NCI-H1694 treated with DMSO at 0.1 percent for 48 hours (cell line): ENCODE results near the gene NFATC2IP.
"Not testable (repeated sequence)": the region's sequence is repeated elsewhere in the genome, so short reads cannot be mapped to it uniquely, and the experiment has no call there.

Experiments used
- DNase-seq: peaks from one replicate; lab custom pipeline; 2025; lab: John Stamatoyannopoulos, UW

Gene NFATC2IP

DNA sequence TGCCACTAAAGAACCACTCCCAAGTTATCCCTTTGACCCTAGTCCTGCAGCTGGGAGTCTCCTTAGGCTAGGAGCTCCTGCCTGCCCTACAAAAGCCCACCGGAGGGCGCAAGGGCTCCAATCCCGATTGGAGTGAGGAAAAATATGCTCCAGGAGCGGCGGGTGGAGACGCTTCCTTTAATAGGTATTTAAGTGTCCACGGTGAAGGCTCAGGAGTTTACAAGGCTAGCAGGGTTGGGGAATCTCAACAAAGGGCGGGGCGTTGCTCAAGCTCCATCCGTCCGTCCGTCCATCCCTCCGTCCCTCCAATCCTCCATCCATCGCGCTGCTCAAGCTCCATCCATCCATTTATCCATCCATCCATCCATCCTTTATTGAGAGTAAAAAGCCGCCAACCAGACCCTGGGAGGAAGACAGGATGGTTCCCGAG is 23.3 kb downstream of the NFATC2IP start:
- DNase-seq: peak; percentile 50

DNA sequence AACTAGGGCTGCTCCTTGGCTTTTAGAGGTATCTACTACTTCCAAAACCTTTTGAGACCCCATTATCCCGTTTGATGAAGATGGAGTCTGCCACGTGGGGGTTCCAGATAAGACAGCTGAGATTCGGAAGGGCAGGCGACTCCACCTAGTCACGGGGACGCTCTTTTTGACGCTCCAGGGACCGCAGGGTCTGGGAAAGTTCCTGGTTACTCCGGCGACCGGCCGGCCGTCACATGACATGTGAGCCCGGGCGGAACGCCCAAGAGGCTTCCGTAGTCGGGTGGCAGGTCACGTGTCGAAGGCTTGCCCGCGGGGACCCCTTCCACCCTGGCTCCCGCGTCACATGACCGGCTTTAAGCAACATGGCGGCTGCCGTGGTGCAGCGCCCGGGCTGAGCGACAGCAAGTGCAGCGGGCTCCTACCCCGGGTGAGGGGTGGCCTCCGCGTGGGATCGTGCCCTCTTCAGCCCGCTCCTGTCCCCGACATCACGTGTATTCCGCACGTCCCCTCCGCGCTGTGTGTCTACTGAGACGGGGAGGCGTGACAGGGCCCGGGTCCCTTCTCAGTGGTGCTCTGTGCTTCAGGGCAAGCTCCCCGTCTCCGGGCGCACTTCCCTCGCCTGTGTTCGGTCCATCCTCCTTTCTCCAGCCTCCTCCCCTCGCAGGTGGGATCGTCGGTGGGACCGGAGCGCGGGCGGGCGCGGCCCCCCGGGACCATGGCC is 23.9 kb downstream of the NFATC2IP start, which contains the start of gene SPNS1:
TSS of gene SPNS1 (plus strand) at position 342 of the 721 bp plus-strand sequence. CDS start at position 716, 374 bp downstream.
- DNase-seq: peak; percentile 85

DNA sequence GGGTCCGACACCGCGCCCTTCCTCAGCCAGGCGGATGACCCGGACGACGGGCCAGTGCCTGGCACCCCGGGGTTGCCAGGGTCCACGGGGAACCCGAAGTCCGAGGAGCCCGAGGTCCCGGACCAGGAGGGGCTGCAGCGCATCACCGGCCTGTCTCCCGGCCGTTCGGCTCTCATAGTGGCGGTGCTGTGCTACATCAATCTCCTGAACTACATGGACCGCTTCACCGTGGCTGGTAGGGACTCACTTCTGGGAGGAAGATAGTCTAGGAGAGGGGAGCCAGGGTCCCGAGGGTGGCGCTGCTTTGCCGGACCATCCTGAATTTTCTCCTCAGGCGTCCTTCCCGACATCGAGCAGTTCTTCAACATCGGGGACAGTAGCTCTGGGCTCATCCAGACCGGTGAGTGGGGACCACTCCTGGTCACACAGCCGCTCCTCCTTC is 24.4 kb downstream of the NFATC2IP start:
- DNase-seq: no peak

DNA sequence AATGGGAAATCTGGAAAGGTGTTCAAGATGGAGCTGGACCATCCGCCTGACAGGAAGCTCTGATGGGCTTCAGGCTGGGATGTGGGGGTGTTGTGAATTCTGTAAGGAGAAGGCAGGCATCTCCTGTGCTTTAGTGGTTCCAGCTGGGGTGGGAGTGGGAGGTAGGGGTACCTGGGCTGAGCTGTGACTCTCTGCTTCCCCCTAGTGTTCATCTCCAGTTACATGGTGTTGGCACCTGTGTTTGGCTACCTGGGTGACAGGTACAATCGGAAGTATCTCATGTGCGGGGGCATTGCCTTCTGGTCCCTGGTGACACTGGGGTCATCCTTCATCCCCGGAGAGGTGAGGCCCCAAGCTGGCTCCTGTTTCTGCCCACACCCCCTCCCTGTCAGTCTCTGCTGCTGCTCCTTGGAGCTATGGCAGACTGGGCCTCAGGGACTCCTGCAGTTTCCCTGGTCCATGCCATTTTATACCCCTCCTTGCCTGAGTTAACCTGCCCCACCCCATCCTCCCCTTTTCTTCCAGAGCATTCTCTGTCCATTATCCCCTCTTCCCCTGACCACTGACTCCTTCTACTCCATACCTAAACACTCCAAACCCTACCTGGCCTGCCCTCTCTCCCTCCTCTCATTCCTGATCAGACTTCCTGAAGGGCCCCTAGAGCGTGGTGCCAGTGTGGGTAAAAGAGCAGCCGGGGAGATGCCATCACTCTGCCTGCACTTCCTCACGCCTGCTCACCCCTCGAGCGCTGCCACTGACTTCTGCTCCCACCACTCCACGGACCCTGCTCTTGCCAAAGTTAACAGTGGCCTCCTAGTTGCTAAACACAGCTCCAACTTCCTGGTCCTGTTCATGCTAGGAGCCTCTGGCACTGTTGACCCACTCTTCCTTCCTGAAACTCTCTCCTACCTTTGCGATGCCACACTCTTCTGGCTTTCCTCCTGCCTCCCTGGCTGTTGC is 27.2 kb downstream of the NFATC2IP start:
- DNase-seq: no peak

DNA sequence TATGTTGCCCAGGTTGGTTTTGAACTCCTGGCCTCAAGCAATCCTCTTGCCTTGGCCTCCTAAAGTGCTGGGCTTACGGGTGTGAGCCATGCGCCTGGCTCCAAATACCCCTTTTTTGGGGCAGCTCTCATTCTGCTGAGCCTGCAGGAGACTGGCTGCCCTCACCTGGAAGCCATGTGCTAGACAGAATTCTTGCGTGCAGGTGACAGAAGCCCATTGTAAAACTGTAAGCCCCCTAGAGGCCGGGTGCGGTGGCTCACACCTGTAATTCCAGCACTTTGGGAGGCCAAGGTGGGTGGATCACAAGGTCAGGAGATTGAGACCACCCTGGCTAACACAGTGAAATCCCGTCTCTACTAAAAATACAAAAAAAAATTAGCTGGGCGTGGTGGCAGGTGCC is 29.6 kb downstream of the NFATC2IP start:
- DNase-seq: not testable (repeated sequence)

DNA sequence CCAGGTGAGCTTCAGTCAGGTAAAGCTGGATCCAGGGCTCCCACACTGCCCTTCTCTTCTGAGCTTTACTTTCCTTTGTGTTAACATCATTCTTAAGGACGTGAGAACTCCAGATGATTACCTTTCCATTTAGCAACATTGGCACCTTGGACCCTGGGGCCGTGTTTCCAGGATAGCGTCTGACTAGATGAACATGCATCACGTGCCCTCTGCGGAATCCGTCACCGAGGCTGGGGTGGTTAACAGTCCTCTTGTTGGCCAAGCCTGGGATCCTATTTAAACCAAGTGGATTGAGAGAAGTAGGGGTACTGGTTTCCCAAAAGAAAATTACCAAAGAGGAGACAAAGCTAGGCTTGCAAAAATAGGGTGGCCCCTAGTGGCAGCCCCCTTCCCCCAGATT is 30.2 kb downstream of the NFATC2IP start:
- no peak for DNase-seq

DNA sequence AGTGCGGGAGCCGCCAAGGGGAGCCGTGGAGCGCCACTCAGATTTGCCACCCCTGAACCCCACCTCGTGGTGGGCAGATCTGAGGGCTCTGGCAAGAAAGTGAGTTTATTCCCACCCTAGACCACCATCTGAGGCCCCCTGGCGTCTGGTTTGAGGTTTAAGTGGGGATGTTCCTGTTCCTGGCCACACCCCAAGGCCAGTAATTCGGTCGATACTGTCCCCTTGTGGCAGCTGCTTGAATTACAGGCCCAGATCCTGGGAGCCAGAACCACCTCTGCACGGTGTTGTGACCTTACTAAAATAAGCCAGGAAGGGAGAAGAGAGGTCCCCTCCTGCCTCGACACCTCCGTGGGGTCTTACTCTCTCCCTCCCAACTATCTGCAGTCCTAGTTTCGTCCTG is 30.8 kb downstream of the NFATC2IP start:
- no peak for DNase-seq

DNA sequence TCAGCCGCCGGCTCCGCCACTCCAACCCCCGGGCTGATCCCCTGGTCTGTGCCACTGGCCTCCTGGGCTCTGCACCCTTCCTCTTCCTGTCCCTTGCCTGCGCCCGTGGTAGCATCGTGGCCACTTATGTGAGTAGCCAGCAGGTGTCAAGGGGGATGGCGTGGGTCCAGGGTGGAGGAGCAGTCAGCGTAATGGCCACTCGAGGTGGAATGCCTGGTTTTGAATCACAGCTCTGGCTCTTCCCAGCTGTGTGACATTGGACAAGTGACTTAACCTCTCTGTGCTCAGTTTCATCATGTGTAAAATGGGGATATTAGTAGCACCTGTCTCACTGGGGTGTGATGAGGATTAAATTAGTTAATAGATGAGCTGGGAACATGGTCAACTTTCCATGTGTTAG is 31.7 kb downstream of the NFATC2IP start:
- no peak for DNase-seq

DNA sequence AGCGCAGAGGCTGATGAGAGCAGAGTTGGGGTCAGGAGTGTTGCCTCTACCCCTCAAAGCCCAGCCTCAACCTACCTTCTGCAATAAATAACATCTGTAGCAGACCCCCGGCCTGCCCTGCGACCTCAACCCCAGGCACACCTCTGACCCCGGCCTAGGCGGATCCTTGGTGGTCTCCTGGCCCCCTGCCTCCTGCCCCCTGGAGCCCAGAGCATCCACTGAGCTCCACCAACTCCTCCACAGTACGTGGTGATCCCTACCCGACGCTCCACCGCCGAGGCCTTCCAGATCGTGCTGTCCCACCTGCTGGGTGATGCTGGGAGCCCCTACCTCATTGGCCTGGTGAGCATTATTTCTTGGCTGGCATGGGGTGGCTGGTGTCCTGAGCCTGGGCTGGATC is 32.2 kb downstream of the NFATC2IP start:
- DNase-seq: no peak

DNA sequence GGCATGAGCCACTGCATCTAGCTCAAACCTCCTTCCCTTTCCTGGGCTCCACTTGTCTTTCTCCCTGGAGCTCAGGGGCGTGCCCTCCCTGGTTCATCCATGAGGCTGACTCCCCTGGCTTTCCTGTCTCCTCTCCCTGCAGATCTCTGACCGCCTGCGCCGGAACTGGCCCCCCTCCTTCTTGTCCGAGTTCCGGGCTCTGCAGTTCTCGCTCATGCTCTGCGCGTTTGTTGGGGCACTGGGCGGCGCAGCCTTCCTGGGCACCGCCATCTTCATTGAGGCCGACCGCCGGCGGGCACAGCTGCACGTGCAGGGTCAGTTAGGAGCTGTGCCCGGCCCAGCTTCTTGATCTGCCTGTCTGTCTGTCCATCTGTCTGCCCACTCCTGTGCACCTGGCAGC is 32.9 kb downstream of the NFATC2IP start:
- DNase-seq: no peak

DNA sequence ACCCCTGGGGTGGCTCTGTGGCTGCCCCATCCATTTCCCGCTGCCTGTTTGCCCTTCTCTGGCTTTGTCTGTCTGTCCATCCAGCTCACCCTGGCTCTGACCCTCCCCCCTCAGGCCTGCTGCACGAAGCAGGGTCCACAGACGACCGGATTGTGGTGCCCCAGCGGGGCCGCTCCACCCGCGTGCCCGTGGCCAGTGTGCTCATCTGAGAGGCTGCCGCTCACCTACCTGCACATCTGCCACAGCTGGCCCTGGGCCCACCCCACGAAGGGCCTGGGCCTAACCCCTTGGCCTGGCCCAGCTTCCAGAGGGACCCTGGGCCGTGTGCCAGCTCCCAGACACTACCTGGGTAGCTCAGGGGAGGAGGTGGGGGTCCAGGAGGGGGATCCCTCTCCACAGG is 33.4 kb downstream of the NFATC2IP start:
- DNase-seq: no peak

DNA sequence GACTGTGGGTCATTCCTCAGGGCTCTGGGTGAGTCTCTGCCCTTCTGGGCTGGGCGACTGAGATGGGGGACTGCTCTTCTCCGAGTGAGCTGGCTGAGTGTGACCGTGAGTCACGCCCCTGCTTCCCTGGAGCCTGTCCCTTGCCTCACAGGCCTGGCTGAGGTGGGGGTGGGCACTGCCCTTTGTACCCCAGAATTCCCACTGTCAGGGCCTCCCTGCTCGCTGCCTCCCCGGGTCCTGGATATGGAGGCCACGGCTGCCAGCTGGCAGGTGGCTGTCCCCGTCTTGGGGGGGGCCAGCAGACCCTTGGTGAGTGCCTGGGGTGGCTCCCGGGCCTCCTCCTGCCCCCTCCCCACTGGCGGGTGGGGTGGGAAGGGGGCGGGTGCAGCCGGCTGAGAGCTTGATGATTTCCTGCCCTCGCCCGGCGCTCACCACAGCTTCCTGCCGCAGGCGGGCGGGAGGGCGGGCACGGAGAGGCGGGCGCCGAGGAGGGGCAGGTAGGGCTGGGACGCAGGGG is 33.9 kb downstream of the NFATC2IP start, which contains the start of gene LAT:
TSS of gene LAT (plus strand) at position 434 of the 517 bp plus-strand sequence. CDS start 366 bp downstream, outside the sequence.
- DNase-seq: no peak

DNA sequence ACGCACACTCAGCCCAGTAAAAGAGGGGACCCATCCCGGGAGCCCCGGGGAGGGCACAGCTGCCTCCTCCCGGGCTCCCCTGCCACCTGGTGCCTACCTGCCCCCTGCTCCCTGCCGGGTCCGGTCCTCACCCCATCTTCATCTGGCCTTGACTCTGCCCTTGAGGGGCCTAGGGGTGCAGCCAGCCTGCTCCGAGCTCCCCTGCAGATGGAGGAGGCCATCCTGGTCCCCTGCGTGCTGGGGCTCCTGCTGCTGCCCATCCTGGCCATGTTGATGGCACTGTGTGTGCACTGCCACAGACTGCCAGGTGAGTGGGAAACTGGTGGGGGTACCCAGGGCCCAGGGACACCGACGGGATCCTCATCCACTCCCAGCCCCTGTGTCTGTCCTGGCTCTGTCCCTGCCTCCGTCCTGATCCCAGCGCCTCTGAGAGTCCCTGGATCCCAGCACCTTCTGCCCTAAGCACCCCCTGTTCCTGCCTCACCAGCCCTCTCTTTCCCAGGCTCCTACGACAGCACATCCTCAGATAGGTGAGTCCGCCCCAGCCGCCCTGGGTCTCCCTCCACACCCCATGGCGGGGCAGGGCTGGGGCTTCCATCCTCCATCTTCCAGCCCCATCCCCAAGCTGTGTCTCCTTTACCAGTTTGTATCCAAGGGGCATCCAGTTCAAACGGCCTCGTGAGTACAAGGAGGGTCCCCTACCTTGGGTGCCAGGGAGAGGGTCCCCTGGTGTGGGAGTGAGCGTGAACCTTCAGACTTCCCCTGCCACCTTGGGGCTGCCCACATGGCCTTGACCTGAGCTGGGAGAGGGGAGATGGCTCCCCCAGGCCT is 34.7 kb downstream of the NFATC2IP start:
- no peak for DNase-seq

DNA sequence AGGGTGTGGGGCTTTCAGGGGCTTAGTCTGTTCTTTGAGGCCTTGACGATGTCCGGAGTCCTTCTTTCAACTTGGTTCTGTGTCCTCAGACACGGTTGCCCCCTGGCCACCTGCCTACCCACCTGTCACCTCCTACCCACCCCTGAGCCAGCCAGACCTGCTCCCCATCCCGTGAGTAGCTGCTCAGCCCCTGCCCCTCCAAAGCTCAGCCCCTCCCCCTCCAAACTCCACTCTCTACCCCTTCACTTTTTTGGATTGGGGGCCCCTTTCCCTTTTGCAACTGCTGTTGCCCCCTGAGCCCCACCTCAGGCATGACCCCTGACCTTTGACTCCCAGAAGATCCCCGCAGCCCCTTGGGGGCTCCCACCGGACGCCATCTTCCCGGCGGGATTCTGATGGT is 35.3 kb downstream of the NFATC2IP start:
- no peak for DNase-seq

DNA sequence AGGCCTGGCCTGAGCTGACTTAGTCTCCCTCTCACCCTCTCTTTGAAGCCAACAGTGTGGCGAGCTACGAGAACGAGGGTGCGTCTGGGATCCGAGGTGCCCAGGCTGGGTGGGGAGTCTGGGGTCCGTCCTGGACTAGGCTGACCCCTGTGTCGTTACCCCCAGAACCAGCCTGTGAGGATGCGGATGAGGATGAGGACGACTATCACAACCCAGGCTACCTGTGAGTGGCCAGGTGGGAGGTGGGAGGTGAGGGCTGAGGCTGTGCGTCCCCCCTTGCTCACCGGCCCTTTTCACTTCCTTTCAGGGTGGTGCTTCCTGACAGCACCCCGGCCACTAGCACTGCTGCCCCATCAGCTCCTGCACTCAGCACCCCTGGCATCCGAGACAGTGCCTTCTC is 35.8 kb downstream of the NFATC2IP start:
- DNase-seq: no peak

DNA sequence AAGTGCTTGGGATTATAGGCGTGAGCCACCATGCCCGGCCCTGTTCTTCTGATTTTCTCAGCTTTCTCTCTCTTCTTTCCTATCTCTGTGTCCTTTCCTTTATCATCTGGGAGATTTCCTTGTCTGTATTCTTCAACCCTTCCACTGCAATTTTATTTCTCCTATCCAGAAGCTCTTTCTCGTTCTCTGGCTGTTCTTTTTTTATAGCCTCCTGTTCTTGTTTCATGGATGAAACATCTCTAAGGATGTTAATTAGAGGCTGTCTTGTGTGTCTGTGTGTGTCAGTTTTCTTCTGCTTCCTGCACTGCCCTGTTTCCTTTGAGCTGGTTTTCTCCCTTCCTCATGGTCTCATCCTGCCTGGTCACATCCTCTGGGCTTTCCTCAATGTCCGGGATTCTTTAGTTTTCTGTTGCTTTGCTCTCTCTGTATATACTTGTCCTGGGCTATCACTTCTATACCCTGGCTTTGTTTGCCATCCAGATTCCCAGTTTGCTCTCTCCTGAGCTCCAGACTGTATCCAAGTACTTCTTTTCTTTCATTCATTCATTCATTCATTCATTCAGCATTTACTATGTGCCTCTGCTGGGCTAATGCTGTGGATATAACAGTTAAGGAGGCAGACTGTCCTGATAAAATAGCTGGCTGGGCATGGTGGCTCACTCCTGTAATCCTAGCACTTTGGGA is 36.6 kb downstream of the NFATC2IP start:
- DNase-seq: no peak

DNA sequence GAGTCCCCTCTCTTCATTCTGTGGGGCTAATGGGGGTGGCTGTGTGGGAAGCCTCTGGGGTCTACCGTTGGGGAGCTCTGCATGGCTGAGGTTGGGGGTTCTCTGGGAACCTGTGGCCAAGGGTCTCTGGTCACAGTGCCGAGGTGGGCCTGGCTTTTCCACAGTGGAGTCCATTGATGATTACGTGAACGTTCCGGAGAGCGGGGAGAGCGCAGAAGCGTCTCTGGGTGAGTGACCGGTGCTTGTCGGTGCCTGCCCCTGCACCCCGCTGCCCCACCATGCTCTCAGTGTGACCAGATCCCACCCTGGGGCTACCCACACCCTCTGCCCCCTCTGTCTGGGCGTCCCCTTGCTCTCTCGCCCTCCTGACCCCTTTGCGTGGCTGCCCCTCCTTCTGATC is 38.6 kb downstream of the NFATC2IP start:
- no peak for DNase-seq

DNA sequence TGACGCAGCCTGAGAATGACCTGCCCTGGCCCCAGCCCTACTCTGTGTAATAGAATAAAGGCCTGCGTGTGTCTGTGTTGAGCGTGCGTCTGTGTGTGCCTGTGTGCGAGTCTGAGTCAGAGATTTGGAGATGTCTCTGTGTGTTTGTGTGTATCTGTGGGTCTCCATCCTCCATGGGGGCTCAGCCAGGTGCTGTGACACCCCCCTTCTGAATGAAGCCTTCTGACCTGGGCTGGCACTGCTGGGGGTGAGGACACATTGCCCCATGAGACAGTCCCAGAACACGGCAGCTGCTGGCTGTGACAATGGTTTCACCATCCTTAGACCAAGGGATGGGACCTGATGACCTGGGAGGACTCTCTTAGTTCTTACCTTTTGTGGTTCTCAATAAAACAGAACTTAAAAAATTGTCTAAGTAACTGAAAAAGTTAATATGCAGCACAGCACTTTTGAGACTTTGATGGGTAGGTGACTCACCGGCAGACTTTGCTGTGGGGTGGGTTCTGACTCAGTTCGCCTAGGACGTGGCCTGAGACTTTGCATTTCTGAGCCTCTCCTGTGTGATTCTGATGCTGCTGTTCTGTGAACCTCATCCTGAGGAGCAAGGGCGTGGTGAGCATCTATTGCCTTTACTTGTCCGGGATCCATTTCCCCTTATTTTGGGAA is 39.8 kb downstream of the NFATC2IP start:
- no peak for DNase-seq

DNA sequence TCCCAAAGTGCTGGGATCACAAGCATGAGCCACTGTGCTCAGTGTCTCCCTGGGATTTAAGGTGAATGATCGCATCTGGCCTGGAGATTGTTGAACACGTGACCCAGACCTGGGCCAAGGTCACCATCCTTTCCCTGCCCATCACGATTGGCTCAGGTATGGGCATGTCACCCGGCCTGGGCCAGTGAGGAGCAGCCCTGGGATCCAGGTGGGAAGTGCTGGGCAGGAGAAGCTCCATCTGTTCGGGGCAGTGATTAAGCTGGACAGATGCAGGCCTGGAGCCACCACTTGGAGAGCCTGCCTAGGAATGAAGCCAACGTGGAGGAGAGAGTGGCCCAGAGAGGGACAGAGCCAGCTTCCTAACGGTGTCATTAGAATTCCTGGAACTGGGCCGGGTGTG is 41.0 kb downstream of the NFATC2IP start:
- DNase-seq: no peak

DNA sequence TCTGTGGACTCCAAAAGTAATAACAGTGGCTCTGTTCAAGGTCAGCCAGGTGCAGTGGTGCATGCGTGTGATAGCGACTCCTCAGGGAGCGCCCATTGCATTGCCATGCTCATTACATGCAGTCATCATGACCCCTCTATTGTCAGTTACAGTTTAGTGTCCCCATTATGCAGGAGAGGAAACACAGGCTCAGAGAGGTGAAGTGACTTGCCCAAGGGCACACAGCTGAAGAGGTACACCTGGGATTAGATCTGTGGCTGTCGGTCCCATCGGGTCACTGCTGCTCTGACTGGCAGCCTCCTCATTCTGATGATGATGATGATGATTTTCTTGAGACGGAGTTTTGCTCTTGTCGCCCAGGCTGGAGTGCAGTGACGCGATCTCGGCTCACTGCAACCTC is 41.8 kb downstream of the NFATC2IP start:
- no peak for DNase-seq

DNA sequence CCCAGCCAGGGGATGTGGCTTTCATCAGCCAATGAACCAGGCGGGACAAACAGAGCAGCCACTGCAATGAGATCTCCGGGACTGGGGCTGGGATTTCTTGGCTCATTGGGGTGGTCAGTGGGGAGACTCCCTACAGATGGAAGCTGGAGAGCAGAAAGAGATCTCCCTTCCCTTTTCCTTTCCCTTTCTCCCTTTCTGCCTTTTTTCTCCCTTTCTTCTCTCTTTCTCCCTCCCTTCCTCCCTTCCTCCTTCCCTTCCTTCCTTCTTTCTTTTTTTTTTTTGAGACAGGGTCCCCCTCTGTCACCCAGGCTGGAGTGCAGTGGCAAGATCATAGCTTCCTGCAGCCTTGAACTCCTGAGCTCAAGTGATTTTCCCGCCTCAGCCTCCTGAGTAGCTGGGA is 48.1 kb downstream of the NFATC2IP start:
- DNase-seq: no peak
